Hematopoietic multipotent progenitor cell treated with erythropoietin and hydrocortisone succinate and interleukin-3 and kit ligand, for 8 days (in vitro differentiated cells): ENCODE data around the gene PCSK2.

Experiments
- DNase-seq: peaks from one replicate; pipeline ENCODE4 v3.0.0-alpha.2; 2015

The PCSK2 gene

GRCh38 chr20:17262786-17263185 is 35.9 kb downstream of the PCSK2 start:
- no peak for DNase-seq

GRCh38 chr20:17273717-17274116 is 46.9 kb downstream of the PCSK2 start:
- no peak for DNase-seq

GRCh38 chr20:17276101-17276500 is 49.3 kb downstream of the PCSK2 start:
- no peak for DNase-seq

- DNase-seq: peak; percentile 31
These were observed 54.6 kb downstream of the PCSK2 start for GRCh38 chr20:17281478-17281877.

GRCh38 chr20:17282501-17282900 is 55.7 kb downstream of the PCSK2 start:
- no peak for DNase-seq

GRCh38 chr20:17287503-17287902 is 60.7 kb downstream of the PCSK2 start:
- DNase-seq: no peak

- no peak for DNase-seq
These were observed 61.2 kb downstream of the PCSK2 start for GRCh38 chr20:17287998-17288397.

GRCh38 chr20:17295151-17295726 is 68.4 kb downstream of the PCSK2 start:
- no peak for DNase-seq

- no peak for DNase-seq
These were observed 69.2 kb downstream of the PCSK2 start for GRCh38 chr20:17295991-17296390.

GRCh38 chr20:17298171-17298570 is 71.3 kb downstream of the PCSK2 start:
- no peak for DNase-seq

- no peak for DNase-seq
These were observed 71.9 kb downstream of the PCSK2 start for GRCh38 chr20:17298751-17299150.

GRCh38 chr20:17300113-17300512 is 73.3 kb downstream of the PCSK2 start:
- DNase-seq: no peak

- no peak for DNase-seq
These were observed 77.9 kb downstream of the PCSK2 start for GRCh38 chr20:17304774-17305173.

- no peak for DNase-seq
These were observed 79.6 kb downstream of the PCSK2 start for GRCh38 chr20:17306427-17306826.

- no peak for DNase-seq
These were observed 87.4 kb downstream of the PCSK2 start for GRCh38 chr20:17314264-17314663.

GRCh38 chr20:17315407-17316231 is 88.8 kb downstream of the PCSK2 start:
- no peak for DNase-seq

GRCh38 chr20:17316316-17317038 is 89.6 kb downstream of the PCSK2 start:
- DNase-seq: no peak

- no peak for DNase-seq
These were observed 90.5 kb downstream of the PCSK2 start for GRCh38 chr20:17317341-17317740.

GRCh38 chr20:17320456-17320855 is 93.6 kb downstream of the PCSK2 start:
- DNase-seq: no peak

- no peak for DNase-seq
These were observed 99.3 kb downstream of the PCSK2 start for GRCh38 chr20:17326096-17326495.

GRCh38 chr20:17327185-17328148 is 100.6 kb downstream of the PCSK2 start:
- DNase-seq: no peak

- no peak for DNase-seq
These were observed 108.1 kb downstream of the PCSK2 start for GRCh38 chr20:17334932-17335331.

- DNase-seq: no peak
These were observed 112.2 kb downstream of the PCSK2 start for GRCh38 chr20:17339000-17339399.
